GM12878 (cell line): Measurements from ENCODE around the gene CTIF. TPM values are rescaled to one million over a fixed set of nuclear protein-coding genes. Genes with fewer than 3 reads are reported as not detected.

Experiments used
- ATAC-seq: fragments of 200-7000 bp; cut with Tn5 transposase; 3 replicates; pipeline ENCODE4 v1.9.1; 2020; ENCODE audit warnings: mild to moderate bottlenecking, moderate library complexity
- BruUV-seq: library from RNA; stranded (reverse); fragments of 400-500 nt; replicated peaks from 2 replicates; lab custom pipeline; 2021; lab: Mats Ljungman, UMichigan
- CTCF ChIA-PET: fragments of 300-600 bp; sonication (Branson Sonifier 250); formaldehyde crosslinking; extraction: SDS; loops from one replicate; lab custom pipeline; 2021; ENCODE audit warnings: inconsistent platforms; lab: Yijun Ruan, JAX
- POLR2A ChIA-PET: fragments of 350-600 bp; formaldehyde crosslinking; extraction: SDS; loops from one replicate; lab custom pipeline; 2021; ENCODE audit warnings: inconsistent platforms; lab: Charles Lee
- RAD21 ChIA-PET: fragments of 300-600 bp; sonication (Branson Sonifier 250); formaldehyde crosslinking; loops from one replicate; lab custom pipeline; 2023; ENCODE audit warnings: antibody characterized with exemption; ENCODE audit not compliant: unreplicated experiment; lab: Charles Lee
- SMC1A ChIA-PET: fragments of 300-600 bp; sonication (Branson Sonifier 250); formaldehyde crosslinking; loops from one replicate; lab custom pipeline; 2023; ENCODE audit not compliant: unreplicated experiment, uncharacterized antibody; lab: Charles Lee
- DNase-seq: peaks from one replicate; pipeline ENCODE4 v3.0.0-alpha.2; 2011; ENCODE audit warnings: low read depth, low spot score
- FAIRE-seq: peaks from 3 replicates; lab custom pipeline; 2011; peaks lifted over from hg19 to GRCh38; lab: Jason Lieb, UNC
- H2AFZ ChIP-seq: 2 replicates; pipeline ENCODE4 v1.6.0; 2011; ENCODE audit warnings: low read depth, low read length, control low read depth; ENCODE audit not compliant: control insufficient read depth
- H3K27ac ChIP-seq: 2 replicates; pipeline ENCODE4 v1.5.1; 2011; ENCODE audit warnings: control low read depth; ENCODE audit not compliant: control insufficient read depth, insufficient read depth
- H3K27me3 ChIP-seq, 2 experiments: replicated peaks in 1 of 2; 2 replicates each; pipeline versions ENCODE4 v1.6.0 to v1.6.1; 2011; ENCODE audit warnings: low read length in 1 of 2; ENCODE audit not compliant: control insufficient read depth in 2 of 2, insufficient read depth in 2 of 2
- H3K36me3 ChIP-seq, 2 experiments: 2 replicates each; pipeline ENCODE4 v1.5.1; 2011; ENCODE audit warnings: low read length in 1 of 2; ENCODE audit not compliant: control insufficient read depth in 2 of 2, insufficient read depth in 2 of 2
- H3K4me1 ChIP-seq: 2 replicates; pipeline ENCODE4 v1.6.1; 2011; ENCODE audit warnings: mild to moderate bottlenecking, low read length, moderate library complexity, mixed read lengths; ENCODE audit not compliant: control insufficient read depth, insufficient read depth
- H3K4me2 ChIP-seq: 2 replicates; pipeline ENCODE4 v1.6.0; 2011; ENCODE audit warnings: control low read depth; ENCODE audit not compliant: control insufficient read depth, insufficient read depth
- H3K4me3 ChIP-seq: fragments of 200-600 bp; sonication (generic); 2 replicates; pipeline ENCODE4 v1.5.1; 2016
- H3K79me2 ChIP-seq: 2 replicates; pipeline ENCODE4 v1.6.0; 2011; ENCODE audit warnings: low read length; ENCODE audit not compliant: control insufficient read depth, insufficient read depth
- H3K9ac ChIP-seq: 2 replicates; pipeline ENCODE4 v1.8.0; 2011; ENCODE audit warnings: low read length, control low read depth, mixed read lengths; ENCODE audit not compliant: control insufficient read depth, insufficient read depth
- H3K9me3 ChIP-seq: replicated peaks from 3 replicates; pipeline ENCODE4 v1.5.1; 2011; ENCODE audit warnings: mild to moderate bottlenecking, low read length; ENCODE audit not compliant: control insufficient read depth, insufficient read depth
- H4K20me1 ChIP-seq: 2 replicates; pipeline ENCODE4 v1.6.0; 2011; ENCODE audit not compliant: control insufficient read depth, insufficient read depth
- BHLHE40 ChIP-seq, 2 experiments: fragments of 450-650 bp in 1 of 2; IDR thresholded peaks; 2 replicates each; pipeline ENCODE4 v1.6.1; 2011 to 2017; ENCODE audit warnings: low read depth in 2 of 2, borderline replicate concordance in 1 of 2, improper control_type of control experiment in 1 of 2, low read length in 1 of 2, mild to moderate bottlenecking in 1 of 2
- CTCF ChIP-seq, 3 experiments: IDR thresholded peaks in 2 of 3; conservative IDR thresholded peaks in 1 of 3; 2 replicates each; pipeline ENCODE4 v1.5.1; 2011; ENCODE audit warnings: low read depth in 3 of 3, low read length in 3 of 3, mild to moderate bottlenecking in 3 of 3, control low read depth in 2 of 3, moderate library complexity in 2 of 3, inconsistent platforms in 1 of 3, mixed read lengths in 1 of 3; ENCODE audit not compliant: control insufficient read depth in 2 of 3, insufficient read depth in 1 of 3; ENCODE audit errors: extremely low read depth in 1 of 3
- IKZF1 ChIP-seq: fragments of 450-650 bp; conservative IDR thresholded peaks from 2 replicates; pipeline ENCODE4 v1.6.1; 2017; ENCODE audit warnings: antibody characterized with exemption, mild to moderate bottlenecking
- IRF4 ChIP-seq: IDR thresholded peaks from 2 replicates; pipeline ENCODE4 v1.6.1; 2011; ENCODE audit warnings: low read depth, low read length
- LARP7 ChIP-seq: fragments of 450-650 bp; IDR thresholded peaks from 2 replicates; pipeline ENCODE4 v1.6.1; 2017; ENCODE audit warnings: mild to moderate bottlenecking
- NBN ChIP-seq: fragments of 450-650 bp; IDR thresholded peaks from 2 replicates; pipeline ENCODE4 v1.6.1; 2016
- NR2C1 ChIP-seq: fragments of 450-650 bp; IDR thresholded peaks from 2 replicates; pipeline ENCODE4 v1.6.1; 2017; ENCODE audit warnings: antibody characterized with exemption, mild to moderate bottlenecking, moderate library complexity
- PKNOX1 ChIP-seq: fragments of 450-650 bp; IDR thresholded peaks from 2 replicates; pipeline ENCODE4 v1.6.1; 2016; ENCODE audit warnings: mild to moderate bottlenecking
- RAD21 ChIP-seq: IDR thresholded peaks from 2 replicates; pipeline ENCODE4 v1.6.1; 2011; ENCODE audit warnings: mild to moderate bottlenecking, low read depth, low read length, moderate library complexity; ENCODE audit not compliant: insufficient read depth
- RBBP5 ChIP-seq: fragments of 200-600 bp; sonication (generic); conservative IDR thresholded peaks from 2 replicates; pipeline ENCODE4 v1.6.1; 2016
- RUNX3 ChIP-seq: IDR thresholded peaks from 2 replicates; pipeline ENCODE4 v1.6.1; 2012; ENCODE audit warnings: low read length, inconsistent platforms
- SMC3 ChIP-seq: IDR thresholded peaks from 2 replicates; pipeline ENCODE4 v1.6.1; 2011; ENCODE audit warnings: low read length, improper control_type of control experiment, borderline replicate concordance
- YY1 ChIP-seq: IDR thresholded peaks from 2 replicates; pipeline ENCODE4 v1.6.1; 2011; ENCODE audit warnings: low read depth, mild to moderate bottlenecking, low read length
- ZNF274 ChIP-seq: IDR thresholded peaks from one replicate; pipeline ENCODE4 v1.8.0; 2011; ENCODE audit not compliant: insufficient read length, insufficient read depth
- ZNF687 ChIP-seq: fragments of 450-650 bp; IDR thresholded peaks from 2 replicates; pipeline ENCODE4 v1.6.1; 2017; ENCODE audit warnings: mild to moderate bottlenecking, moderate library complexity
- WGBS: methylation state at CpG from one replicate; pipeline ENCODE4 v1.1.6; 2016; ENCODE audit warnings: low lambda C conversion rate; ENCODE audit not compliant: insufficient replicate concordance, insufficient coverage; ENCODE audit errors: missing lambda C conversion rate; 5-methylcytosine and 5-hydroxymethylcytosine counted together
- in situ Hi-C: fragments of 300-500 bp; cut with MboI; formaldehyde crosslinking; loops from 9 replicates; pipeline ENCODE4 v1.14.3; 2018; ENCODE audit warnings: mixed read lengths
- intact Hi-C: fragments of 100-400 bp; cut with micrococcal nuclease; formaldehyde crosslinking; loops from one replicate; pipeline ENCODE4 v1.14.2; 2022; ENCODE audit not compliant: unreplicated experiment
- polyA plus RNA-seq, 11 experiments: library from polyadenylated mRNA; depleted of rRNA in 4 of 11; unstranded in 6 of 11; stranded (reverse) in 5 of 11; fragments of >200 nt; fragmentation: Nextera tagmentation in 4 of 11; fragmentation: Illumina TruSeq in 1 of 11; extraction: Ambion mirVana in 4 of 11; extraction: Trizol in 1 of 11; gene quantifications; 1 replicate in 1 of 11; 2 replicates in 10 of 11; pipeline versions ENCODE4 v1.2.1 to v1.2.3, GENCODE V29; 2011 to 2016; ENCODE audit warnings: inconsistent platforms in 2 of 11, missing spikeins in 2 of 11, low read depth in 1 of 11
- total RNA-seq, 4 experiments: library from RNA; depleted of rRNA in 3 of 4; stranded (reverse); fragments of >200 nt in 3 of 4; fragmentation: Illumina TruSeq in 1 of 4; extraction: Trizol in 1 of 4; gene quantifications; 2 replicates each; pipeline versions ENCODE4 v1.2.1 to v1.2.3, GENCODE V29; 2013 to 2021

Gene CTIF
- total and polyA plus RNA-seq, 10 of the 15 experiments (the other 5 are each of a cell fraction or from before 2014, with no cell fraction given): 0.06 to 11.6 (median 2.5) TPM

GRCh38 chr18:48711651-48712486, 173.0 kb downstream of the CTIF start:
- intact Hi-C loops (loop anchor here (1.0 to 5.0 kb wide), 4 partner anchors 66 to 466 kb away; no protein-coding TSS in a partner anchor), in situ Hi-C loops (no loop called here)
- Histone ChIP-seq H3K4me3 (no peak overlapping the region), H2AFZ (no peak overlapping the region), H3K27ac (no peak overlapping the region), H3K27me3 (no peaks in the 10 kb centered on the region), H3K79me2 (no peaks in the 10 kb centered on the region), H3K36me3 (no peaks in the 10 kb centered on the region), H4K20me1 (no peaks in the 10 kb centered on the region), H3K9ac (no peak overlapping the region), H3K4me1 (peaks cover 11% of the 10 kb centered on the region), H3K9me3 (no peaks in the 10 kb centered on the region; the same call in 2 of the 3 replicates), H3K4me2 (no peak overlapping the region)
- peak; percentile 27 for FAIRE-seq
- BruUV-seq: no TSS peak
- ChIA-PET SMC1A (interaction anchor here (0.8 to 4.1 kb wide), 22 partner anchors 9 to 1147 kb away, joined by 3 to 23 read pairs (median 4); no protein-coding TSS in a partner anchor), CTCF (interaction anchor here (0.7 to 4.0 kb wide), 27 partner anchors 10 to 748 kb away, joined by 3 to 29 read pairs (median 4); no protein-coding TSS in a partner anchor), RAD21 (interaction anchor here (1.0 to 4.0 kb wide), 14 partner anchors 11 to 527 kb away, joined by 3 to 13 read pairs (median 4); no protein-coding TSS in a partner anchor), POLR2A (interaction anchor here (0.9 kb wide), 1 partner anchor 9 kb away, joined by 3 read pairs; no protein-coding TSS in a partner anchor)
- TF ChIP-seq ZNF687 (no peak), BHLHE40 (IDR thresholded peaks at IDR 0.05; ENCODE audit: borderline replicate concordance in 1 of 2, low read depth in 2 of 2, low read length in 1 of 2) (peak in 1 of 2 experiments; percentile 45; a peak in 1 of 4 replicates), IRF4 (0 out of 2 replicates have a peak, but pooled peaks have one; percentile 31), PKNOX1 (peak; percentile 28; the same call in 1 of the 2 replicates), ZNF274 (no peak), RUNX3 (peak; percentile 28; the same call in 1 of the 2 replicates), NBN (0 out of 2 replicates have a peak, but pooled peaks have one; percentile 16), IKZF1 (peak; percentile 32; the same call in 1 of the 2 replicates), YY1 (peak; percentile 59; the same call in 1 of the 2 replicates), RBBP5 (no peak), CTCF (IDR thresholded peaks at IDR 0.05 in 2 of 3, conservative IDR thresholded peaks at IDR 0.05 in 1 of 3; ENCODE audit: control insufficient read depth in 2 of 3, extremely low read depth in 1 of 3, insufficient read depth in 1 of 3, low read depth in 3 of 3, low read length in 3 of 3) (peak; percentile 59 to 81 (median 60)), SMC3 (peak; percentile 85), LARP7 (0 out of 2 replicates have a peak, but pooled peaks have one; percentile 23), RAD21 (peak; percentile 83), NR2C1 (no peak)
- DNase-seq: no peak
- WGBS: 50% methylated on average over 15 of the region's 15 CpGs
- ATAC-seq: peak; percentile 85
